Activated naive CD8-positive, alpha-beta T cell treated with anti-CD3 and anti-CD28 coated beads, Interleukin-2, amount 50 U/mL, for 24 hours (primary cell): Measurements from ENCODE around the gene PXT1.
"Not testable (repeated sequence)": the region's sequence is repeated elsewhere in the genome, so short reads cannot be mapped to it uniquely, and the experiment has no call there.

Experiments
- ATAC-seq: fragments of 150-1000 bp; cut with Tn5 transposase; one replicate; pipeline ENCODE4 v1.10.0; 2021
- DNase-seq: peaks from one replicate; pipeline ENCODE4 v3.0.0; 2021
- H3K27ac Mint-ChIP-seq: one replicate; pipeline ENCODE4 v1.8.0; 2021; ENCODE audit warnings: mild to moderate bottlenecking, mixed read lengths
- H3K27me3 Mint-ChIP-seq: one replicate; pipeline ENCODE4 v1.8.0; 2021; ENCODE audit warnings: mixed read lengths
- H3K36me3 Mint-ChIP-seq: one replicate; pipeline ENCODE4 v1.8.0; 2021; ENCODE audit warnings: low read depth, mixed read lengths
- H3K4me1 Mint-ChIP-seq: one replicate; pipeline ENCODE4 v1.8.0; 2021; ENCODE audit warnings: mixed read lengths
- H3K4me3 Mint-ChIP-seq: one replicate; pipeline ENCODE4 v1.8.0; 2021; ENCODE audit warnings: mild to moderate bottlenecking, moderate library complexity, mixed read lengths
- H3K9me3 Mint-ChIP-seq: one replicate; pipeline ENCODE4 v1.8.0; 2021; ENCODE audit warnings: mixed read lengths

Gene PXT1

GRCh38 chr6:36430351-36430750, 12.3 kb downstream of the PXT1 start:
- Mint-ChIP-seq H3K36me3 (no peaks in the 10 kb centered on the region), H3K4me3 (no peak overlapping the region), H3K4me1 (peaks cover 2% of the 10 kb centered on the region), H3K9me3 (no peaks in the 10 kb centered on the region), H3K27me3 (no peaks in the 10 kb centered on the region), H3K27ac (no peak overlapping the region)
- ATAC-seq, result no peak
- DNase-seq, result no peak

DNA sequence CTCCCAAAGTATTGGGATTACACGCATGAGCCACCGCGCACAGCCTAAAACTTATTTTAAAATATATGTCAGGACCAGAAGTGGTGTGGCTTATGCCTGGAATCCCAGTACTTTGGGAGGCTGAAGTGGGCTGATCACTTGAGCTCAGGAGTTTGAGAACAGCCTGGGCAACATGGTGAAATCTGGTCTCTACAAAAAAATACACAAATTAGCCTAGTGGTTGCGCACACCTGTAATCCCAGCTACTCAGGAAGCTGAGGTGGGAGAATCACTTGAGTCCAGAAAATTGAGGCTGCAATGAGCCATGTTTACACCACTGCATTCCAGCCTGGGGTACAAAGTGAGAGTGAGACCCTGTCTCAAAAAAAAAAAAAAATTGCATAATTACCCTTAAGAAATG, 13.7 kb downstream of the PXT1 start:
- Mint-ChIP-seq H3K27ac (no peak overlapping the region), H3K4me1 (peaks cover 8% of the 10 kb centered on the region), H3K9me3 (no peaks in the 10 kb centered on the region), H3K27me3 (no peaks in the 10 kb centered on the region), H3K4me3 (no peak overlapping the region), H3K36me3 (no peaks in the 10 kb centered on the region)
- no peak for ATAC-seq
- no peak for DNase-seq

GRCh38 chr6:36426622-36427021, 16.0 kb downstream of the PXT1 start:
- Mint-ChIP-seq H3K36me3 (no peaks in the 10 kb centered on the region), H3K9me3 (no peaks in the 10 kb centered on the region), H3K4me3 (no peak overlapping the region), H3K27ac (no peak overlapping the region), H3K27me3 (no peaks in the 10 kb centered on the region), H3K4me1 (peaks cover 20% of the 10 kb centered on the region)
- DNase-seq (no peak), ATAC-seq (no peak)

- Mint-ChIP-seq H3K27me3 (no peaks in the 10 kb centered on the region), H3K4me1 (peaks cover 20% of the 10 kb centered on the region), H3K36me3 (no peaks in the 10 kb centered on the region), H3K4me3 (peak overlapping the region; percentile 83), H3K27ac (peak overlapping the region; percentile 84), H3K9me3 (no peaks in the 10 kb centered on the region)
- DNase-seq (peak; percentile 98), ATAC-seq (peak; percentile 97)
Observed at GRCh38 chr6:36423101-36423824, 19.4 kb downstream of the PXT1 start.

DNA sequence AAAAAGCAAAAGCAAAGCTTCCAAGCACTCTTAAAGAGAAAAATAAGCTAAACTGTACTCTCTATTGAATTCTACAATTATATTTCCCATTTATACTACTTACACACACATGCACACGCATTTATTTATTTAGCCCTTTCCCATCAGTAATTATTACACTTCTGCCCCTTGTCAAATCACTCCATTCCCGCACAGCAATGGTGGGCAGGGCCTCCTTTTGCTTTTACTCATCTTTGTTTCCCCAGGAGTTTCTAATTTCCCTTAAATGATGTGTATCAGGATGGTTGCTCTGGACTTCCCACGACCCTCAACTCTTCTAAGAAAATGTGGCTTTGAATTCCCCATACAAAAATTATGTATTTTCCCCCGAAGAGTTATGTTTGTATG, 19.9 kb downstream of the PXT1 start:
- Mint-ChIP-seq H3K4me1 (peaks cover 20% of the 10 kb centered on the region), H3K4me3 (peak overlapping the region; percentile 83), H3K27me3 (no peaks in the 10 kb centered on the region), H3K9me3 (no peaks in the 10 kb centered on the region), H3K36me3 (no peaks in the 10 kb centered on the region), H3K27ac (peak overlapping the region; percentile 84)
- peak; percentile 5 for DNase-seq
- ATAC-seq, result no peak

DNA sequence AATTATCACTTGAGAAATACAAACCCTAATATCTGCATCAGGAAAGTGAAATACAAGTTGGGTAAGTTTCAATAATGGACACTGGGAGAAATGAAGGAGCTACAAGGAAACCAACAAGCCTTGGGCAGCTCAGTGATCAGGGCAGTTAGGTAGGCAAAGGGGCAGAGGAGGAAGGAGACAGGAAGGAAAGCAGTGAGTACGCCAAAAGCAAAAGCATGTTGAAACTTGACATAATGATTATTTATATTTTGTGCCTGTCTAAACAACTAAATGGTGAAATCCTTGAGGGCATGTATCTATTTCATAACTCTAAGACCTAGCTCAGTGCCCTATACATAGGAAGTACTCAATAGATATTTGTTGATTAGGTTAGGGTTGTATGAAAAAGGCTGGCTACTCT, 23.3 kb downstream of the PXT1 start:
- ATAC-seq (no peak), DNase-seq (no peak)
- no peak overlapping the region for H3K4me3 Mint-ChIP-seq
- no peaks in the 10 kb centered on the region for H3K9me3 Mint-ChIP-seq
- peaks cover 17% of the 10 kb centered on the region for H3K4me1 Mint-ChIP-seq
- H3K36me3 Mint-ChIP-seq, result no peaks in the 10 kb centered on the region
- peaks cover 2% of the 10 kb centered on the region for H3K27me3 Mint-ChIP-seq
- no peak overlapping the region for H3K27ac Mint-ChIP-seq

DNA sequence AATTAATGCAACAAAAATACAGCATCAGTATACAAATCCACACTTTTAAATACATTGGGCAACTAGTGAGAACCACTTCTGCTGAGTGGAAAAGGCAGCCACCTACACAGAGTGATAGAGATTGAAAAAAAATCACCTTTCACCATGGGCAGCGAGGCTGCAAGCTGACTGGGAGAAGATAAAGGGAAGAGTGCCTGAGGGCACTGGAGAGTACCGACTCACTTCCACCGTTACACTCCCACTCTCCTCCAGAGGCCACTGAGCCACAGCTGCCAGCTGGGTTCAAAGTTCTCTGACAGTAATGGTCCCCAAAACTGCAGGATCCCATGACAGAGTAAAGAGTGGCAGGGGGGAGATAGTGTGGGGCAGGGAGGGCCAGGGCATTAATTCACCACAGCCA, 24.1 kb downstream of the PXT1 start:
- H3K4me3 Mint-ChIP-seq, result no peak overlapping the region
- H3K36me3 Mint-ChIP-seq, result no peaks in the 10 kb centered on the region
- no peak overlapping the region for H3K27ac Mint-ChIP-seq
- DNase-seq, result no peak
- peaks cover 2% of the 10 kb centered on the region for H3K27me3 Mint-ChIP-seq
- peaks cover 10% of the 10 kb centered on the region for H3K4me1 Mint-ChIP-seq
- H3K9me3 Mint-ChIP-seq, result no peaks in the 10 kb centered on the region
- ATAC-seq, result no peak

DNA sequence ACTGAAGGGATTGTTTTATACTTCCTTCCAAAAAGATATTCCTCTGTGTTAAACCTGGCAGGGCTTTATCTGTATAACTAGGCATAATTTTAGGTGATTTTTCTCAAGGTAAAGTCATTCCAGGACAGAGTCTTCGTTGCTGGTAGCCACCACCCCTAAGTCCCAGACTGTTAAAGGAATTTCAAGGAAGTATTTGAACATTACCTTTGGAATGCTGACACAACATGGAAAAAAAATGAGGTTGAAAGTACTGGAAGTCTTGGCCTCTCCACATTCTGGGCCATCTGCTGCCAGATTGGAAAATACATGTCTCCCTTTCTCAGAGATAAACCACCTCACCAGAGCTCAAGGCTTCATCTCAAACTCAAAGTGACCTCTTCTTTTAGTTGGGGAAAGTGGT, 28.2 kb downstream of the PXT1 start:
- Mint-ChIP-seq H3K36me3 (peaks cover 3% of the 10 kb centered on the region), H3K4me3 (no peak overlapping the region), H3K27me3 (peaks cover 5% of the 10 kb centered on the region), H3K27ac (no peak overlapping the region), H3K9me3 (peaks cover 5% of the 10 kb centered on the region), H3K4me1 (no peaks in the 10 kb centered on the region)
- DNase-seq (no peak), ATAC-seq (no peak)

- no peak for ATAC-seq
- DNase-seq, result no peak
- Mint-ChIP-seq H3K9me3 (peaks cover 5% of the 10 kb centered on the region), H3K4me3 (no peak overlapping the region), H3K27me3 (peaks cover 5% of the 10 kb centered on the region), H3K27ac (no peak overlapping the region), H3K4me1 (no peaks in the 10 kb centered on the region), H3K36me3 (peaks cover 3% of the 10 kb centered on the region)
Observed at GRCh38 chr6:36413489-36414480, 28.9 kb downstream of the PXT1 start.

GRCh38 chr6:36409718-36410117, 32.9 kb downstream of the PXT1 start:
- H3K27ac Mint-ChIP-seq, ATAC-seq, H3K4me3 Mint-ChIP-seq, DNase-seq, H3K36me3 Mint-ChIP-seq, H3K4me1 Mint-ChIP-seq, H3K9me3 Mint-ChIP-seq: not testable (repeated sequence)
- peaks cover 10% of the 10 kb centered on the region for H3K27me3 Mint-ChIP-seq

DNA sequence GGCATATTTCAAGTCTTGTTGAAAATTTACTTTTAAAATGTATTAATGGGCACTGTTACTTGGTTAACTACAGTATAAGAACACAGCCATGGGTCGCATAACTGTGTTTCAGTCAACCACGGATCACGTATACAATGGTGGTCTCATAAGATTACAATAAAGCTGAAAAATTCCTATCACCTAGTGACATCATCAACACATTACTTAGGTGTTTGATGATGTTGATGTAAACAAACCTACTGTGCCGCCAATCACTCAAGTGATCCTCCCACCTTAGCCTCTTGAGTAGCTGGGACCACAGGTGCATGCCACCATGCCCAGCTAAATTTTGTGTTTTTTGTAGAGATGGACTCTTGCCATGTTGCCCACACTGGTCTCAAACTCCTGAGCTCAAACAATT, 38.5 kb downstream of the PXT1 start:
- ATAC-seq (no peak), DNase-seq (no peak)
- Mint-ChIP-seq H3K27ac (no peak overlapping the region), H3K27me3 (peaks cover 17% of the 10 kb centered on the region), H3K9me3 (no peaks in the 10 kb centered on the region), H3K36me3 (no peaks in the 10 kb centered on the region), H3K4me3 (no peak overlapping the region), H3K4me1 (peaks cover 4% of the 10 kb centered on the region)

DNA sequence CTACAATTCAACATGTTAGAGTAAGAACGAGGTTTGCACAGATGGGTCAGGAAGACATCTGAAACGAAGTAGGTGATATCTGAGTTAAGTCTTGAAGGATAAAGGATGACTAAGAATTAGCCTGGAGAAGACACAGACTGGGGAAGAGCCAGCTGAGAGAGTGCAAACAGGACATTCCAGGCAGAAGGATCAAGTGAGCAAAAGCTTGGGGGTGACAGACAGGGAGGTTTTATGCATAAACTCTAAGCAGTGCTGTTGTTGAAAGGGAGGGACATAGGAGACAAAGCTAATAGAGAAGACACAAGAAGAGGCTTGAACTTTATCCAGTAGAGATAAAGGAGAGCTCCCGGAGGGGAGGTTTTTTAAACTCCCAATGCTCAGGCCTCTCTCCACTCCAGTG, 40.2 kb downstream of the PXT1 start:
- DNase-seq, result no peak
- peaks cover 16% of the 10 kb centered on the region for H3K27me3 Mint-ChIP-seq
- H3K36me3 Mint-ChIP-seq, result no peaks in the 10 kb centered on the region
- no peak overlapping the region for H3K4me3 Mint-ChIP-seq
- ATAC-seq, result no peak
- no peaks in the 10 kb centered on the region for H3K9me3 Mint-ChIP-seq
- peaks cover 4% of the 10 kb centered on the region for H3K4me1 Mint-ChIP-seq
- no peak overlapping the region for H3K27ac Mint-ChIP-seq

DNA sequence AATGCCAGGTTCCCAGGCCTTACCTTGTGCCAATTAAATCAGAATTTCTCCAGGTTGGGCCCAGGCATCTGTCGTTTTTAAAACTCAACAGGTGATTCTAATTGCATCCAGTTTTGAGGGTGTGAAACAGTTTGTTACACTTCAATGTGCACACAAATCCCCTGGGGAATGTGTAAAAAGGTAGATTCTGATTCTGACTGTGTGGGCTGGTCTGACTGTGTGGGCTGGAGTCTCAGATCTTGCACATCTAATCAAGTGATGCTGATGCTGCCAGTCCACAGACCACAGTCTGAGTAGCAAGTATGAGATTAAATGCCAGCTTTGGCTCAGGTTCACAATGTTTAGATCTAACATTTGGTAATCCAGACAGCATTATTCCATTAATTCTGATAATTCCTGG, 42.7 kb downstream of the PXT1 start:
- H3K27ac Mint-ChIP-seq, result no peak overlapping the region
- no peak for ATAC-seq
- H3K4me1 Mint-ChIP-seq, result peaks cover 4% of the 10 kb centered on the region
- peaks cover 10% of the 10 kb centered on the region for H3K27me3 Mint-ChIP-seq
- no peak overlapping the region for H3K4me3 Mint-ChIP-seq
- no peaks in the 10 kb centered on the region for H3K36me3 Mint-ChIP-seq
- no peaks in the 10 kb centered on the region for H3K9me3 Mint-ChIP-seq
- no peak for DNase-seq

- Mint-ChIP-seq H3K4me1 (peaks cover 7% of the 10 kb centered on the region), H3K27me3 (peaks cover 20% of the 10 kb centered on the region), H3K4me3 (no peak overlapping the region), H3K36me3 (no peaks in the 10 kb centered on the region), H3K9me3 (no peaks in the 10 kb centered on the region), H3K27ac (no peak overlapping the region)
- no peak for DNase-seq
- ATAC-seq, result no peak
Observed at GRCh38 chr6:36392621-36393020, 50.0 kb downstream of the PXT1 start.

DNA sequence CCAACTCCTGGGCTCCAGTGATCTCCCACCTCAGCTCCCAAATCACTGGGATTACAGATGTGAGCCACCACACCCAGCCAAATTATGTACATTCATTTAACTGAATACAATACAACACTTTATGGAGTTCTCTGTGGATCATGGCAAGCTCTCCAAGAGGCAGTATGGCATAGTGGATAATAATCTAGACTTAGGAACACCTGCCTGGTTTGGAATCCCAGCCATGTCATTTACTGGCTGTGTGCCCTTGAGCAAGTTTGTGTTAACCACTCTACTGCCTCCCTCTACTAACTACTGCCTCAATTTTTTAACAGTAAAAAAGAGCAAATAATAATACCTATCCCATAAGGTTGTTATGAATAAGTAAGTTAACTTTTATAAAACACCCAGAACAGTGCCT, 53.3 kb downstream of the PXT1 start:
- Mint-ChIP-seq H3K36me3 (peaks cover 2% of the 10 kb centered on the region), H3K4me1 (peaks cover 27% of the 10 kb centered on the region), H3K9me3 (no peaks in the 10 kb centered on the region), H3K27ac (no peak overlapping the region), H3K4me3 (no peak overlapping the region), H3K27me3 (peaks cover 36% of the 10 kb centered on the region)
- ATAC-seq (no peak), DNase-seq (no peak)
